ENCODE data around the gene RIMKLB.

The RIMKLB gene

DNA sequence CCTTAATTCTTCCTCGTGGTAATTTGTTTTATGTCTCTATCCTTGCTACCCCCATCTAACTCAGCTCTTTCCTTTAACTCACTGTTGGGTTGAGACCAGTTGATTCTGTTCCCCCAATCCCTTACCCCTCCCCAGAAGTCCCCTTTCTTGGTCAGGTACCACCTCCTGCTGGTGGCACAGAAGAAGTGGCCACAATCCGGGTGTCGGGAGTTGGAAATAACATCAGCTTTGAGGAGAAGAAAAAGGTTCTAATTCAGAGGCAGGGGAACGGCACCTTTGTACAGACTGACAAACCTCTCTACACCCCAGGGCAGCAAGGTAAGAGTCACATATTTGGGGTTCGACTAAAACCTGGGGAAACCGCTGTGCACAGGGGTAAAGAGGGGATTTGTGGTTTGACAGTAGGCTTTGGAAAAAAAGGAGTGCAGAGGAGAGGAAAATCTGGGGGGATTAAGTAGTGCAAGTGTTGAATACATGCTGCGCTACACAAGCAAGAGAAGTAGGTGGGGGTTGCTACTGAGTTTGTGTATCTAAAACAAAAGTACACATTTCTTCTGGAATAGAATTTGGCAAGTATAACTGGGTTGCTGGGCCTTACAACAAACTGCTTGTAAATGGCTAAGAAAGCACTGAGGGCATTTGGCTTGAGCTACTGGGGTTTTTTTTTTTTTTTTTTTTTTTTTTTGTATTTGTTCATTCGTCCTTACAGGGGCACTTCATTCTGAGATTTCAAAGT lies 125.9 kb downstream of the RIMKLB start:
- DNase-seq: no peak

DNA sequence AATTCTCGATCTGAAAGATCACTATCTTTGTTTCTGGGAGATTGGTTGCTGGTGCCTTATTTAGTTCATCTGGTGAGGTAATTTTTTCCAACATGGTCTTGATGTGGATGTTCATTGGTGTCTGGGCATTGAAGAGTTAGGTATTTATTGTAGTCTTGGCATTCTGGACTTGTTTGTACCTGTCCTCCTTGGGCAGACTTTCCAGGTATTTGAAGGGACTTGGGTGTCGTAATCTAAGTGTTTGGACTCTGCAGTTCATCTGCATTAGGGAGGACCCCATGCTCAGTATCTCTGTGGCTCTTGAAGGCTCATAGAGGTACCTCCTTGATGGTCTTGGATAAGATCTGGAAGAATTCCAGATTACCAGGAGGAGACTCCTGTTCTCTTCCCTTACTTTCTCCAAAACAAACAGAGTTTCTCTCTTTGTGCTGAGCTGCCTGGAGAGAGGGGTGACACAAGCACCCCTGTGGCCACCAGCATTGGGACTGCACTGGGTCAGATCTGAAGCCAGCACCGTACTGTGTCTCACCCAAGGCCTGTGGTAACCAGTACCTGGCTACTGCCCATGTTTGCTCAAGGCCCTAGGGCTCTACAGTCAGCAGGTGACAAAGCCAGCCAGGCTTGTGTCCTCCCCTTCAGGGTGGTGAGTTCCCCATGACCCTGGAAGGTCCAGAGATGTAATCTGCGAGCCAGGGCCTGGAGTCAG lies 129.9 kb downstream of the RIMKLB start:
- DNase-seq: no peak

DNA sequence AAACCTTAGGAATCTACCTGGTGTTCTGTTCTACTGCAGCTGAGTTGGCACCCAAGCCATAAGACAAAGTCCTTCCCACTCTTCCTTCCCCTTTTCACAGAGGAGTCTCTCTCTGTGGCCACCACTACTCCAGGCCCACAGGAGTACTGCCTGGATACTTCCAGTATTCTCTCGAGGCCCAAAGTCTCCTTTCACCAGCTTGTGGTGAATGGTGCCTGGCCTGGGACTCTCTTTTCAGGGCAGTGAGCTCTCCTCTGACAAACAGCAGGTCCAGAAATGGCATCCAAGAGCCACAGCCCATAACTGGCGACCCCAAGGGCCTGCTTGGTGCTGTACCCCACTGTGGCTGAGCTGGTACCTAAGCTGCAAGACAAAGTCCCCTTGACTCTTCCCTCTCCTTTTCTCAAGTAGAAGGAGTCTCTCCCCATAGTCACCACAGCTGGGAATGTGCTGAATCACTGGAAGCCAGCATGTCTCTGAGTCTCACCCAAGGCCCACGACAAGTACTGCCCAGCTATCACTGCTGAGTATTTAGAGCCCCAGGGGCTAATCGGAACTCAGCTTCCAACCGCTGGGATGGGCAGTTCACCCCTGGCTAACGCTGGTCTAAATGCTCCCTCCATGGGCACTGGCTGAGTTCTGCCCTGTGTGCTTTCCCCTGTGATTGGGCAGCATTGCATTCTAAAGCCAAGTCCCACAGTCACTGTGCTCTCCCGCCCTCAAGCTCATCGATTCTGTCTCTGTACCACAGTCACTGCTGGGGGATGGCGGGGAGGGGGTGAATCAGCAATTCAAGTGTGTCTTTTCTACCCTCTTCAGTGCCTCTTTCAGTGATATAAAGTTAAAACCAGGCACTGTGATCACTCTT lies 130.7 kb downstream of the RIMKLB start:
- no peak for DNase-seq

DNA sequence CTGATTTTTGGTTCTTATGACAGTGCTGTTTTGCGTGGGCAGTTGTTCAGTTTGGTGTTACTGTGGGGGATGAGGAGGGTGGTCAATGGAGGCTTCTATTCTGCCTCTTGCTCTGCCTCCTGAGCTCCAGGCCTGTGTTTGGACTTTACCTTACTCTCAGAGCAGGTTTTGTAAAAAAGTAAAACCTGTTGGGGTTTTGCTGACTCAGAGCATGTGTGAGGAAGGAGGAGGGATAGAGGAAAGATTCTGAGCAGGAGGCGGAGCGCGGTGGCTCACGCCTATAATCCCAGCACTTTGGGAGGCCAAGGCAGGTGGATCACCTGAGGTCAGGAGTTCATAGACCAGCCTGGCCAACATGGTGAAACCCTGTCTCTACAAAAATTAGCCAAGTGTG lies 131.3 kb downstream of the RIMKLB start:
- no peak for DNase-seq

DNA sequence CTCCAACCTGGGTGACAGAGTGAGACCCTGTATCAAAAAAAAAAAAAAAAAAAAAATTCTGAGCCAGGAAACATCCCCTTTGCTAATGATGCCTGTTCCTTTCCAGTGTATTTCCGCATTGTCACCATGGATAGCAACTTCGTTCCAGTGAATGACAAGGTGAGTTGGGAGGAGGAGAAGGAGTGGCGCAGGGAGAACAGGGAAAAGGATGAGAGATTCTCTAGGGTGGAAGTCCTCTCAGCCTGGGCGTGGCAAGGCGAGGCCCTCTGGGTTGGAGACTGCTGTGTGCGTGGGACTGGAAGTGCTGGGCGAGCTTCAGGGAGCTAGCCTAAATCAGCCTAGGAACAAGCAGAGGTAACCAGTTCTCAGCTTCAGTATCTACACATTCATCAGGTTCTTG lies 131.8 kb downstream of the RIMKLB start:
- no peak for DNase-seq

DNA sequence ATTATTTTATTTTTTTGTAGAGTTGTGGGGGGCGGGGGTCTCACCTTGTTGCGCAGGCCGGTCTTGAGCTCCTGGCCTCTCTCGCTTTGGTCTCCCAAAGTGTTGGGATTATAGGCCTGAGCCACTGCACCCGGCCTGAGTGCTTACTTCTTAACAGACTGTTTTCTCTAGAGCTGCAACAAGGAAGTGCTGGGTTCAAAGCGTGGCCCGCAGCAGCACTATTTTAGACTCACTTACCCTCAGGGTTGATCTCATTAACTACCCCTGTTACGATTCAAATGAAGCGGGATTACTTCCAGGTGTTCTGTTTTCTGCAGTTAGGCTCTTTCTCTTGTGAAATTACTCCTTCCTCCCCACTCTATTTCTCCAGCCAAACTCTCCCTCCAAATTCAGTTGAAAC lies 133.3 kb downstream of the RIMKLB start:
- DNase-seq: no peak

DNA sequence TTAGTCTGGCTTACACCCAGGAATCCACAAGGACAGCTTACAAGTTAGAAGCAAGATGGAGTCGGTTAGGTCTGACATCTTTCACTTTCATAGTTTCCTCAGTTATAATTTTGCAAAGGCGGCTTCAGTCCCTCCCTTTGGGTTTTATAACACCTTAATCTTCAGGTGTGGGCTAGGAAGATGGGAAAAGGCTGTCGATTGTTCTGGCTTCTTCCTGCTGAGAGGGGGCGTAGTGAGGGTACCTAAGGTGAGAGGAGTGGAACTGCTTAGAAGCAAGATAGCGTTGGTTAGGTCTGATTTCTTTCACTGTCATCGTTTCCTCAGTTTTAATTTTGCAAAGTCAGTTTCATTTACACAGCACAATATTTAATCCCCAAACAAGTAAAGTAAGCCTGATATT lies 134.7 kb downstream of the RIMKLB start:
- no peak for DNase-seq

All from NCI-H748 treated with DMSO at 0.1 percent for 48 hours (cell line).